Common myeloid progenitor, CD34-positive (primary cell): ENCODE measurements around the gene RGMA.
"Not testable (repeated sequence)": the region's sequence is repeated elsewhere in the genome, so short reads cannot be mapped to it uniquely, and the experiment has no call there.

Source experiments
- CTCF ChIA-PET: fragments of 350-600 bp; sonication (Branson Sonifier 250); formaldehyde crosslinking; loops from one replicate; lab custom pipeline; 2021; ENCODE audit warnings: antibody characterized with exemption; lab: Charles Lee
- POLR2A ChIA-PET: fragments of 350-600 bp; sonication (Branson Sonifier 250); formaldehyde crosslinking; loops from one replicate; lab custom pipeline; 2021; ENCODE audit warnings: antibody characterized with exemption; lab: Charles Lee
- DNase-seq, 3 donors: peaks; one replicate each; pipeline versions ENCODE4 v3.0.0 to v3.0.0-alpha.2; 2013
- H3K27ac ChIP-seq, 2 experiments: 1 replicate in 1 of 2; 2 replicates in 1 of 2; pipeline ENCODE4 v1.7.0; 2013; ENCODE audit warnings: inconsistent platforms in 2 of 2, low read length in 2 of 2, mild to moderate bottlenecking in 2 of 2, low read depth in 1 of 2, moderate library complexity in 1 of 2; ENCODE audit not compliant: severe bottlenecking in 2 of 2, insufficient read depth in 1 of 2, poor library complexity in 1 of 2
- H3K27me3 ChIP-seq, 5 experiments: replicated peaks in 2 of 5; 1 replicate in 3 of 5; 2 replicates in 2 of 5; pipeline versions ENCODE4 v1.6.1 to v1.7.0; 2013; ENCODE audit warnings: low read length in 4 of 5, mild to moderate bottlenecking in 2 of 5, moderate library complexity in 2 of 5, inconsistent platforms in 1 of 5; ENCODE audit not compliant: insufficient read depth in 5 of 5, control insufficient read depth in 4 of 5
- H3K36me3 ChIP-seq, 4 experiments: 1 replicate in 2 of 4; 2 replicates in 2 of 4; pipeline versions ENCODE4 v1.6.1 to v1.7.0; 2013; ENCODE audit warnings: low read length in 3 of 4, control low read depth in 1 of 4, mild to moderate bottlenecking in 1 of 4; ENCODE audit not compliant: control insufficient read depth in 4 of 4, insufficient read depth in 4 of 4
- H3K4me1 ChIP-seq, 4 experiments: 1 replicate in 3 of 4; 2 replicates in 1 of 4; pipeline versions ENCODE4 v1.6.1 to v1.7.1; 2013; ENCODE audit warnings: low read length in 3 of 4, mild to moderate bottlenecking in 3 of 4, control low read depth in 1 of 4, inconsistent platforms in 1 of 4, moderate library complexity in 1 of 4; ENCODE audit not compliant: control insufficient read depth in 4 of 4, insufficient read depth in 4 of 4; ENCODE audit errors: control extremely low read depth in 1 of 4
- H3K4me3 ChIP-seq, 7 experiments: 1 replicate in 4 of 7; 2 replicates in 3 of 7; pipeline versions ENCODE4 v1.5.1 to v1.7.0; 2013; ENCODE audit warnings: mild to moderate bottlenecking in 7 of 7, low read length in 6 of 7, moderate library complexity in 6 of 7, inconsistent platforms in 2 of 7, low read depth in 2 of 7, control low read depth in 1 of 7; ENCODE audit not compliant: insufficient read depth in 4 of 7, control insufficient read depth in 1 of 7; ENCODE audit errors: extremely low read depth in 1 of 7
- H3K9me3 ChIP-seq, 5 experiments: 1 replicate in 4 of 5; 2 replicates in 1 of 5; pipeline versions ENCODE4 v1.6.1 to v1.7.1; 2013; ENCODE audit warnings: low read length in 4 of 5, mild to moderate bottlenecking in 2 of 5, inconsistent platforms in 1 of 5, low read depth in 1 of 5, moderate library complexity in 1 of 5; ENCODE audit not compliant: control insufficient read depth in 4 of 5, insufficient read depth in 2 of 5; ENCODE audit errors: control extremely low read depth in 1 of 5
- WGBS: methylation state at CpG from one replicate; pipeline ENCODE4 v1.1.5; 2013; ENCODE audit not compliant: insufficient coverage; 5-methylcytosine and 5-hydroxymethylcytosine counted together

RGMA gene

DNA sequence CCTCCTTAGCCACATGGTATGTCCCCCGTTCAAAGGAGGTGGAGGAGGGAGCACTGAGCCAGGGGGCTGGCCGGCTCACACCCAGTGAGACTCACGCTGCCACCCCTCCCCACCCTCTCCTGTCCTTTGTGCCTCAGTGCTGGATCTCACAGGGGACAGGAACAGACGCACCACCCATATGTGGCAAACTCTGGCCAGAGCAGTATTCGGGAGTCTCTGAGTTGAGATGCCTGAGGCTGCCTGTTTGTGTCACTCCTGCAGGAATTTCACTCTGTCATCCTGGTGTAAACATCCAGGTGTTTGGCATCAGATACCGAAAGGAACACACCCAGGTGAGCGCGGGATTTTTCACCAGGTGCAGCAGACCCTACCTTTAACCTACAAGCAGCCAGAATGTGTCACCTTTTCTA, 25.7 kb downstream of the RGMA start:
- ChIA-PET POLR2A (interaction anchor here (1.1 kb wide), 1 partner anchor 25 kb away, joined by 3 read pairs; no protein-coding TSS in a partner anchor), CTCF (interaction anchor here (1.2 to 1.6 kb wide), 4 partner anchors 9 to 28 kb away, joined by 3 to 6 read pairs (median 5); no protein-coding TSS in a partner anchor)
- no peak overlapping the region for H3K27ac ChIP-seq
- H3K9me3 ChIP-seq, result no peaks in the 10 kb centered on the region
- no peaks in the 10 kb centered on the region for H3K36me3 ChIP-seq
- peaks cover 0 to 41% (median 9%) of the 10 kb centered on the region in 4 experiments for H3K4me1 ChIP-seq
- DNase-seq, result no peak
- H3K27me3 ChIP-seq, result no peaks in the 10 kb centered on the region
- H3K4me3 ChIP-seq, result no peak overlapping the region
- 92% methylated on average over 5 of the region's 8 CpGs for WGBS

DNA sequence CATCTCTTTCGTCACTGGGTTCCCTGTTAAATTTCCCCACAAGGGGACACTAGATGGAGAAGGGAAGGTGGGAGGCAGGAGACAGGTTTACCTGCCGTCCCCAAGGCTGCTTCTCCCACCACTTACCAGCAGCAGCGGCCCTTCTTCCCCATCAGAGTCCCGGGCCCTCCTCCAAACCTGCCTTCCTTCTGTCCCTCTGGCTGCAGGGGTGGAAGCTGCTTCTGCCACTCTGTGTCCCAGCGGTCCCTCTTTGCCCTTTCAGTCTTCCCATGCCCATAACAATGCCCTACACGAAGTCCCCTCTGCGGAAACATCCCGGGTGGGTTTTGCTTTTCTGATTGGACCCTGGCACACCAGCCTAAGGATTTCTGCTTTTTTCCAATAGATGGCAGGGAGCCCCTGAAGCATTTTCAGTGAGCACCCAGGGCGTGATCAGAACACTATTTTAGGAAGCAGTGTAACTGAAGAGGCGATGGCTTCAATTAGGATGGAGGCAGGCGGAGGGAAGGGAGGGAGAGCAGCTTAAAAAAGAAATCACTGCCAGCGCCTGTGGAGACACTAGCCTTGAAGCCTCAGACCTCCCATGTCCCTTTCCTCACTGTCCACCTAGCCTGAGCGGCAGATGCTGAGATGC, 26.3 kb downstream of the RGMA start:
- POLR2A ChIA-PET, CTCF ChIA-PET, H3K36me3 ChIP-seq, H3K27ac ChIP-seq, H3K9me3 ChIP-seq, H3K27me3 ChIP-seq, H3K4me3 ChIP-seq, DNase-seq: not testable (repeated sequence)
- 87% methylated on average over 6 of the region's 13 CpGs for WGBS
- H3K4me1 ChIP-seq, result peaks cover 0 to 44% (median 9%) of the 10 kb centered on the region in 4 experiments

DNA sequence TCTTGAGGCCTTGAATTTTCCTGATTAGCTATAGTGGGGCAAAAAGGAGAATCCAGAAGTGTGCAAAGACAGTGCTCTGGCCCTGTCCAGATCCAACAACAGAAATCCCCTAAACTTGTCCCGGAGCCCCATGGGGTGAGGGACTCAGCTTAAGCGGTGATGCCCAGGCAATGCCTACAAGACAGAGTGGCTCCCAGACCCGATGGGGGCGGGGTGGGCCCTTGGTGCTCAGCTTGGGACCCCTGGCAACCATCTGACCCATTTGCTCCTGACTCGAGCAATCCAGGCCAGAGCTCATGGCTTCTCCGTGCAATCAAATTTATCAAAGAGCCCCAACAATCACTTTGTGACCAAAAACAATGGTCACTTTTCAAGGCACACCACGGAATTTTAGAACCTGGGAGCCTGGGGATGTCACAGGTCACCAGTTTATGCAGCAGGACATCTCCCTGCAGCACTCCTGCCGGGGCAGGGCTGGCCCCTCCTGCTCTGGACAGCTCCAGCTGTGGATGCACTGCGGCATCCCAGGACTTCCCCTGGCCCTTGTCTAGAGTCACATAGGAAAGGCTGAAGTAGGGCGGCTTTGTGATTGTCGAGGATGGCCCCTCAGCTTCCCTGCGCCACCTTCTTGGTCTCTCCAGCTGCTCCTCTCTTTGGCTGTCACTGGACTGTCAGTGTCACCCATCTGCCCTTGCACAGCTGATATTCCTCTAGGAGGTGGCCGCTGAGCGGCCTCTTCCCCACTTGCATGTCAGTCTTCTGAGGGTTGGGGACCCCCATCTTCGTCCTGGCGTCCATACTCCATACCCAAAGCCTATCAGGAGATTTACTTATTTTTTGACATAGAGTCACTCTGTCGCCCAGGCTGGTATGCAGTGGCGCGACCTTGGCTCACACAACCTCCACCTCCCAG, 28.4 kb downstream of the RGMA start:
- WGBS, result 90% methylated on average over 17 of the region's 19 CpGs
- Histone ChIP-seq H3K27ac (no peak overlapping the region), H3K27me3 (peaks cover 0 to 2% (median 0%) of the 10 kb centered on the region in 5 experiments), H3K4me3 (no peak overlapping the region), H3K9me3 (no peaks in the 10 kb centered on the region), H3K36me3 (no peaks in the 10 kb centered on the region), H3K4me1 (peaks cover 0 to 48% (median 9%) of the 10 kb centered on the region in 4 experiments)
- DNase-seq, result no peak
- ChIA-PET CTCF (interaction anchor here (0.7 to 18.8 kb wide), 7 partner anchors 9 to 1059 kb away, joined by 3 to 472 read pairs (median 7); no protein-coding TSS in a partner anchor), POLR2A (no interaction called here)

DNA sequence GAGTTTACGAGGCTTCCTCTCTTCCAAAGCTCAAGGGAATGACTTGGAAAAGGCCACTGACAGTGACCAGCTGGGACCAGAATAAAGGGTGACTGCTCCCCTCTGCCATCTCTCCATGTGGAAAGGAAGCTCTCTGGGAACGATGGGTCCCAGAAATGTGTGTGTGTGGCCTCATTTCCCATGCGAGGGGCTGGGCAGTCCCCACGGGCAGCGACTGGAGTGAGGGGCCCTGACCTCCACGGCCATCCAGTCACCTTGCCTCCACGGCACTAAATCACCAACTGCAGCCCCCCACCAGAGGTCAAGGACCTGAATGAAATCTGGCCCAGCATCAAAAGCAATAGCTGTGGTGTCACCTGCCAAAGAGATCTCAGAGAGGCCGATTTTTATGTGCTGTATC, 29.6 kb downstream of the RGMA start:
- CTCF ChIA-PET, result interaction anchor here (1.3 to 18.8 kb wide), 6 partner anchors 8 to 1060 kb away, joined by 4 to 472 read pairs (median 7); no protein-coding TSS in a partner anchor
- Histone ChIP-seq H3K9me3 (no peaks in the 10 kb centered on the region), H3K27ac (no peak overlapping the region), H3K36me3 (no peaks in the 10 kb centered on the region), H3K4me1 (peaks cover 0 to 44% (median 7%) of the 10 kb centered on the region in 4 experiments), H3K4me3 (no peak overlapping the region), H3K27me3 (peaks cover 0 to 2% (median 0%) of the 10 kb centered on the region in 5 experiments)
- POLR2A ChIA-PET, result no interaction called here
- DNase-seq, result no peak
- 67% methylated on average over 5 of the region's 8 CpGs for WGBS

DNA sequence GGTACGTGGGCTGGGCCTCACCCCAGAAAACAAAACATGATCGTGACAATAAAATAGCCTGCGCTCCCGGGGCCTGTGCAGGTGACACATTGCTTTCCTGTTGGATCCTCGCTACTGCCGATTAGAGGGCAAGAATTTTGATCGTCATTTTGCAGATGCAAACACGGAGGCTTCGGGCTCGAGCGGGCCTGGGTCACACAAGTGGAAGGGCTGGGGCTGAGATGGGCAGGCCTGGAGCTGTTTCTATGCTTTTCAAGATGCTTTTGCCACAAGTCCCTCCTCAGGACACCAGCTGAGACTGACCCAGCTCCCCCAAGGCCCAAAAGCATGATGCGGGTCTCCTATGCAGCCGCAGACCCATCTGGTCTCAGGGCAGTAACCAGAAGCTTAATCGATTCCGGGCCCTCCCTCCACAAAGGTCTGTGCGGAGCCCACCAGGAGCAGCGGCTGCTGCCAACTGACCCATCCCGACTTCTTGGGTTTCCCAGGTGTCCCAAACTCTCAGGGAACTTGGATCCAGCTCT, 30.0 kb downstream of the RGMA start:
- ChIA-PET CTCF (interaction anchor here (1.2 to 18.8 kb wide), 7 partner anchors 8 to 1061 kb away, joined by 3 to 472 read pairs (median 7); no protein-coding TSS in a partner anchor), POLR2A (no interaction called here)
- Histone ChIP-seq H3K27me3 (peaks cover 0 to 2% (median 0%) of the 10 kb centered on the region in 5 experiments), H3K27ac (no peak overlapping the region), H3K9me3 (no peaks in the 10 kb centered on the region), H3K36me3 (no peaks in the 10 kb centered on the region), H3K4me3 (no peak overlapping the region), H3K4me1 (peaks cover 0 to 39% (median 4%) of the 10 kb centered on the region in 4 experiments)
- WGBS, result 75% methylated on average over 13 of the region's 18 CpGs
- DNase-seq, result no peak

DNA sequence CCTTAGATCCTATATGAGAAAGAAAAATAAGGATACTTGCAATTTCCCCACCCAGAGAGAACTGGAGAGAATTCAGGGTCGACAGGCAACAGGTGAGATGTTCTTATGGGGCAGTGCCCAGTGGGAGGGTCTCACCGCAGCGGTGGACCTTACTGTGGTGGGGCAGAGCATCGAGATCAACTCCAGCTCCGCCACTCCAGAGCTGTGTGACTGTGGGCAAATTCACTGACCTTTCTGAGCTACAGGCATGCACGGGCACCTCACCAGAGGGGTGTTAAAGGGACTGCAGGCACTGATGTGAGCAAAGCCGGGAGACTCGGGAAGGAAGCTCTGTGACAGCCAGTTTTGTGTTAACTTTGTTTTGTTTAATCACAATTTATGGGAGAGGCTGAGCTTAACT, 30.9 kb downstream of the RGMA start:
- peaks cover 0 to 2% (median 0%) of the 10 kb centered on the region in 5 experiments for H3K27me3 ChIP-seq
- H3K36me3 ChIP-seq, result no peaks in the 10 kb centered on the region
- no peak overlapping the region for H3K27ac ChIP-seq
- ChIA-PET POLR2A (no interaction called here), CTCF (interaction anchor here (0.7 to 18.8 kb wide), 5 partner anchors 7 to 1062 kb away, joined by 3 to 472 read pairs (median 3); no protein-coding TSS in a partner anchor)
- no peak for DNase-seq
- 73% methylated on average over 5 of the region's 8 CpGs for WGBS
- H3K4me3 ChIP-seq, result no peak overlapping the region
- H3K9me3 ChIP-seq, result no peaks in the 10 kb centered on the region
- H3K4me1 ChIP-seq, result peaks cover 0 to 33% (median 3%) of the 10 kb centered on the region in 4 experiments
